ENCODE data around the gene ANK2. TPM values are rescaled to one million over a fixed set of nuclear protein-coding genes. Genes with fewer than 3 reads are reported as not detected.
A peak's percentile ranks its signal among the peaks of the same experiment; 100 is the strongest.

Gene ANK2
- total RNA-seq, 1 donor from 2014 or later, result 1,513 TPM

DNA sequence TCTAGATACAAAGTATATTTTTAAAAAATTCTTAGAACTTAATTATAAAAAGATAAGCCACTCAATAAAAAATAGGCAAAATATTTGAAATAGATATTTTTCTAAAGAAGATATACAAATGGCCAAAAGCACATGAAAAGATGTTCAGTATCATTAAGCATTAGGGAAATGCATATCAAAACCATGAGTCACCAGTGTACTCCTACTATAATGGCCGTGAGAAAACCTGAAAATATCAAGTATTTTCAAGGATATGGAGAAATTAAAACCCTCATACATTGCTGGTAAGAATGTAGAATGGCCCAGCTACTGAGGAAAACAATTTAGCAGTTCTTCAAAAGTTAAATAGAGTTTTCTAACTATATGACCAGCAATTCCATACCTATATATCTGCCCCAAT is 374.2 kb downstream of the ANK2 start:
- no peak overlapping the region for H3K27ac Mint-ChIP-seq (ENCODE audit: unreplicated experiment)
- H3K9me3 Mint-ChIP-seq (ENCODE audit: unreplicated experiment), result peaks cover 6% of the 10 kb centered on the region
- TF ChIP-seq, protein P1, sequence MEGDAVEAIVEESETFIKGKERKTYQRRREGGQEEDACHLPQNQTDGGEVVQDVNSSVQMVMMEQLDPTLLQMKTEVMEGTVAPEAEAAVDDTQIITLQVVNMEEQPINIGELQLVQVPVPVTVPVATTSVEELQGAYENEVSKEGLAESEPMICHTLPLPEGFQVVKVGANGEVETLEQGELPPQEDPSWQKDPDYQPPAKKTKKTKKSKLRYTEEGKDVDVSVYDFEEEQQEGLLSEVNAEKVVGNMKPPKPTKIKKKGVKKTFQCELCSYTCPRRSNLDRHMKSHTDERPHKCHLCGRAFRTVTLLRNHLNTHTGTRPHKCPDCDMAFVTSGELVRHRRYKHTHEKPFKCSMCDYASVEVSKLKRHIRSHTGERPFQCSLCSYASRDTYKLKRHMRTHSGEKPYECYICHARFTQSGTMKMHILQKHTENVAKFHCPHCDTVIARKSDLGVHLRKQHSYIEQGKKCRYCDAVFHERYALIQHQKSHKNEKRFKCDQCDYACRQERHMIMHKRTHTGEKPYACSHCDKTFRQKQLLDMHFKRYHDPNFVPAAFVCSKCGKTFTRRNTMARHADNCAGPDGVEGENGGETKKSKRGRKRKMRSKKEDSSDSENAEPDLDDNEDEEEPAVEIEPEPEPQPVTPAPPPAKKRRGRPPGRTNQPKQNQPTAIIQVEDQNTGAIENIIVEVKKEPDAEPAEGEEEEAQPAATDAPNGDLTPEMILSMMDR (IDR thresholded peaks at IDR 0.05; ENCODE audit: partially characterized antibody, unreplicated experiment), result no peak
- H3K36me3 Mint-ChIP-seq (ENCODE audit: unreplicated experiment), result peaks cover 9% of the 10 kb centered on the region
- H3K27me3 Mint-ChIP-seq (ENCODE audit: unreplicated experiment), result peaks cover 2% of the 10 kb centered on the region
- no peak for DNase-seq
- no peaks in the 10 kb centered on the region for H3K4me1 Mint-ChIP-seq (ENCODE audit: low read depth, unreplicated experiment)
- no peak overlapping the region for H3K4me3 Mint-ChIP-seq (ENCODE audit: unreplicated experiment)

GRCh38 chr4:113433116-113433515 is 383.7 kb downstream of the ANK2 start:
- H3K27ac Mint-ChIP-seq (ENCODE audit: unreplicated experiment), result no peak overlapping the region
- H3K4me1 Mint-ChIP-seq (ENCODE audit: low read depth, unreplicated experiment), result peaks cover 24% of the 10 kb centered on the region
- peaks cover 12% of the 10 kb centered on the region for H3K36me3 Mint-ChIP-seq (ENCODE audit: unreplicated experiment)

More at GRCh38 chr4:113433116-113433515, 383.7 kb downstream of the ANK2 start:
- TF ChIP-seq, protein P1 (IDR thresholded peaks at IDR 0.05; ENCODE audit: partially characterized antibody, unreplicated experiment), result no peak
- DNase-seq, result no peak
- peaks cover 2% of the 10 kb centered on the region for H3K27me3 Mint-ChIP-seq (ENCODE audit: unreplicated experiment)
- H3K4me3 Mint-ChIP-seq (ENCODE audit: unreplicated experiment), result no peak overlapping the region
- peaks cover 6% of the 10 kb centered on the region for H3K9me3 Mint-ChIP-seq (ENCODE audit: unreplicated experiment)

Small RNA genes lying within 50 kb of the gene (microRNA-seq; reads per million reads assigned to microRNA genes)
- gene MIR1243 (ENCODE audit: unreplicated experiment), result 31.4 reads per million, percentile 63 among the genes with 10 or more reads in this experiment
- gene MIR8082 (ENCODE audit: unreplicated experiment), result not detected

Measured in glutamatergic neuron (in vitro differentiated cells).